OCI-LY7 (cell line): ENCODE data around the gene ABL1. TPM values are rescaled to one million over a fixed set of nuclear protein-coding genes. Genes with fewer than 3 reads are reported as not detected.

Experiments
- BruUV-seq: library from RNA; stranded (reverse); fragments of 400-500 nt; replicated peaks from 2 replicates; lab custom pipeline; 2021; lab: Mats Ljungman, UMichigan
- CTCF ChIA-PET: fragments of 300-600 bp; sonication (Branson Sonifier 250); formaldehyde crosslinking; loops from one replicate; lab custom pipeline; 2022; ENCODE audit warnings: antibody characterized with exemption; ENCODE audit not compliant: unreplicated experiment; lab: Charles Lee
- POLR2A ChIA-PET: fragments of 300-600 bp; sonication (Branson Sonifier 250); formaldehyde crosslinking; loops from one replicate; lab custom pipeline; 2022; ENCODE audit warnings: antibody characterized with exemption; lab: Charles Lee
- DNase-seq: peaks from one replicate; pipeline ENCODE4 v3.0.0-alpha.2; 2015; ENCODE audit warnings: low spot score
- H2AFZ ChIP-seq: fragments of 200-600 bp; sonication (generic), shearing (Covaris generic); 2 replicates; pipeline ENCODE4 v1.6.1; 2014; ENCODE audit warnings: mild to moderate bottlenecking, antibody characterized with exemption, low read length, moderate library complexity
- H3K27ac ChIP-seq: fragments of 200-600 bp; sonication (generic); 2 replicates; pipeline ENCODE4 v1.5.1; 2014; ENCODE audit warnings: mixed run types, low read depth, mild to moderate bottlenecking, moderate library complexity, low read length, inconsistent platforms; ENCODE audit not compliant: poor library complexity, severe bottlenecking
- H3K36me3 ChIP-seq: fragments of 200-600 bp; sonication (generic); 2 replicates; pipeline ENCODE4 v1.6.1; 2014; ENCODE audit warnings: mild to moderate bottlenecking, antibody characterized with exemption, low read length, moderate library complexity, mixed read lengths; ENCODE audit not compliant: insufficient read depth
- H3K4me1 ChIP-seq: fragments of 200-600 bp; sonication (generic); 2 replicates; pipeline ENCODE4 v1.5.1; 2014; ENCODE audit warnings: mild to moderate bottlenecking, low read length; ENCODE audit not compliant: insufficient read depth, poor library complexity, severe bottlenecking
- H3K4me2 ChIP-seq: fragments of 200-600 bp; sonication (generic); 2 replicates; pipeline ENCODE4 v1.6.1; 2014; ENCODE audit warnings: mild to moderate bottlenecking, low read length
- H3K4me3 ChIP-seq: fragments of 200-600 bp; sonication (generic); 2 replicates; pipeline ENCODE4 v1.5.1; 2014; ENCODE audit warnings: mild to moderate bottlenecking, low read depth, low read length; ENCODE audit not compliant: poor library complexity, severe bottlenecking
- H3K79me2 ChIP-seq: fragments of 200-600 bp; sonication (generic); 2 replicates; pipeline ENCODE4 v1.6.1; 2016; ENCODE audit warnings: low read depth, mild to moderate bottlenecking, low read length, moderate library complexity, mixed read lengths; ENCODE audit not compliant: insufficient read depth
- H3K9me2 ChIP-seq: fragments of 200-600 bp; sonication (generic); 2 replicates; pipeline ENCODE4 v1.6.1; 2016; ENCODE audit warnings: mild to moderate bottlenecking, low read length, mixed read lengths; ENCODE audit not compliant: insufficient read depth
- H3K9me3 ChIP-seq: fragments of 200-600 bp; sonication (generic); 2 replicates; pipeline ENCODE4 v1.6.1; 2014; ENCODE audit warnings: mild to moderate bottlenecking, mixed run types, low read length, mixed read lengths
- H4K20me1 ChIP-seq: fragments of 200-600 bp; sonication (generic); 2 replicates; pipeline ENCODE4 v1.6.1; 2014; ENCODE audit warnings: mild to moderate bottlenecking, antibody characterized with exemption, low read length, moderate library complexity, mixed read lengths; ENCODE audit not compliant: insufficient read depth
- EZH2phosphoT487 ChIP-seq: fragments of 200-600 bp; sonication (generic); IDR thresholded peaks from 2 replicates; pipeline ENCODE4 v1.6.1; 2018; ENCODE audit warnings: low read depth, borderline replicate concordance, mild to moderate bottlenecking, mixed run types, antibody characterized with exemption, low read length, moderate library complexity, mixed read lengths
- intact Hi-C: fragments of 100-400 bp; cut with micrococcal nuclease; formaldehyde crosslinking; loops from one replicate; pipeline ENCODE4 v1.10.0; 2022; ENCODE audit not compliant: unreplicated experiment
- total RNA-seq, 2 experiments: library from RNA; depleted of rRNA in 1 of 2; stranded (reverse); fragments of >200 nt in 1 of 2; shearing (Covaris generic) in 1 of 2; gene quantifications; 2 replicates each; pipeline ENCODE4 v1.2.3, GENCODE V29; 2014 to 2022
- TF ChIP-seq, protein P1 (sequence below): fragments of 200-600 bp; sonication (generic); conservative IDR thresholded peaks from 2 replicates; pipeline ENCODE4 v1.5.1; 2014; ENCODE audit warnings: mild to moderate bottlenecking, antibody characterized with exemption, low read length, moderate library complexity, mixed read lengths

Gene ABL1
- total RNA-seq, 2 experiments from 2014 or later: 8.1 to 28.3 TPM

DNA sequence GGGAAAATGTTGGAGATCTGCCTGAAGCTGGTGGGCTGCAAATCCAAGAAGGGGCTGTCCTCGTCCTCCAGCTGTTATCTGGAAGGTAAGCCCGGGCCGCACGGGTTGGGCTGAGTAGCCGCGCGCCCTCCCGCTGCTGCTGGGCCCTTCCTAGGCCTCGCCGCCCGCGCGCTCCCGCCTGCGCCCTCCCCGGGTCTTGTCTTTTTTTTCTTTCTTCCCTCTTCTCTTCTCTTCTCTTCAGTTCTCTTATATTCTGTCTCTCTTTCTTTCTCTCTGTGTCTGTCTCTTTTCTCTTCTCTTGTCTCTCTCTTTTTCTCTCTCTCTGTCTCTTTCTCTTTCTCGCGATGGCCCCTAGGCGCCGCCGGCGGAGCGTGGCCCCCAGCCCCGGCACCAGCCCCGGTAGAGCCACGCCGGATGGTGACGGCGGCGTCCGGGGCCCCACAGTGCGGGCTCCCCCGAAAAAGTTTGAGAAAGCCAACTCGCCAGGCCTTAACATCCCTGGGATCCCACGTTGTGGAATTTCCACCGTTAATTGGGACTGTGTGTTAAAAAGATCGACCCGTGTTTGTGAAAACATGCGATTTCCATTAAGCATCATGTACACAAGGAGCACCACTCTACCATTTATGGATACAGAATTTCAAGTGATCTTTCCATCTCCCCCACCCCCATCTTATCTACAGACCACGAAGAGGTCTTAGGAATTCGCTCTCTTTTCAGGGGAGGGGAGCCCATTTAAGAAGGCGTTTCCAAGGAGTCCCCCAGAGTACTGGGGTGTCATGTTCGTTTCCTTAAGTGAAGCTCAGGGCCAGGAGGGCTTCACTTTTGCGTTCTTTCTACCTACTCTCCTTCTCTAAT lies 616 bp downstream of the ABL1 start:
- Histone ChIP-seq H4K20me1 (peaks cover 20% of the 10 kb centered on the region), H3K9me3 (no peaks in the 10 kb centered on the region), H3K79me2 (no peaks in the 10 kb centered on the region), H3K4me3 (no peak overlapping the region), H3K4me1 (no peaks in the 10 kb centered on the region), H3K9me2 (no peaks in the 10 kb centered on the region), H3K27ac (no peak overlapping the region), H3K36me3 (no peaks in the 10 kb centered on the region), H2AFZ (no peak overlapping the region), H3K4me2 (no peak overlapping the region)
- TF ChIP-seq, protein P1, sequence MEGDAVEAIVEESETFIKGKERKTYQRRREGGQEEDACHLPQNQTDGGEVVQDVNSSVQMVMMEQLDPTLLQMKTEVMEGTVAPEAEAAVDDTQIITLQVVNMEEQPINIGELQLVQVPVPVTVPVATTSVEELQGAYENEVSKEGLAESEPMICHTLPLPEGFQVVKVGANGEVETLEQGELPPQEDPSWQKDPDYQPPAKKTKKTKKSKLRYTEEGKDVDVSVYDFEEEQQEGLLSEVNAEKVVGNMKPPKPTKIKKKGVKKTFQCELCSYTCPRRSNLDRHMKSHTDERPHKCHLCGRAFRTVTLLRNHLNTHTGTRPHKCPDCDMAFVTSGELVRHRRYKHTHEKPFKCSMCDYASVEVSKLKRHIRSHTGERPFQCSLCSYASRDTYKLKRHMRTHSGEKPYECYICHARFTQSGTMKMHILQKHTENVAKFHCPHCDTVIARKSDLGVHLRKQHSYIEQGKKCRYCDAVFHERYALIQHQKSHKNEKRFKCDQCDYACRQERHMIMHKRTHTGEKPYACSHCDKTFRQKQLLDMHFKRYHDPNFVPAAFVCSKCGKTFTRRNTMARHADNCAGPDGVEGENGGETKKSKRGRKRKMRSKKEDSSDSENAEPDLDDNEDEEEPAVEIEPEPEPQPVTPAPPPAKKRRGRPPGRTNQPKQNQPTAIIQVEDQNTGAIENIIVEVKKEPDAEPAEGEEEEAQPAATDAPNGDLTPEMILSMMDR: no peak
- no peak for TF ChIP-seq EZH2phosphoT487
- CTCF ChIA-PET: no interaction called here
- DNase-seq: no peak
- intact Hi-C loops: no loop called here
- POLR2A ChIA-PET: interaction anchor here (0.6 kb wide), 1 partner anchor 9 kb away, joined by 3 read pairs; no protein-coding TSS in a partner anchor
- no TSS peak for BruUV-seq

DNA sequence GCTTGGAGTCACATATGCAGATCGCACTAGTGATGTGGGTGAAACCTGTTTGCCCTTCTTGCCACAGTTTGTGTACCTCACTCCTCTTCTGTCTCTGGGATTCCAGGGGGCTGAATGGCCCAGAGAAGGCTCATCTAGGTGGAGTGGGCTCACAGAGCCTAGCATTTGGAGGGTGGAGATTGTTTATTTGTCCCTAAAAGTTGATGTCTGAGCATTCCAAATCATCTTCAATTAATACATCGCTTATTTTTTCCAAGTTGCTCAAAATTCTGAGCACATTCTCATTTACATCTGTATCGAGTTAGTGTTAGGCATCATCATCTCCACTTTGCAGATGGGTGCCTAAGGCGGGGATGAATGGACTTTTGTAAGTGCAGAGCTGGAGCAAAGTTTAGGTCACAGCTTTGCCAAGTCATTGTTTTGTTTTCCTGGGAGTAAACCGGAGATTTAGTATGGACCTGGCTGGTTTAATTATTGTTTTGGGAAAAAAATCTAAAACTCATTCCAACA lies 2.0 kb downstream of the ABL1 start:
- Histone ChIP-seq H3K9me3 (no peaks in the 10 kb centered on the region), H3K9me2 (no peaks in the 10 kb centered on the region), H3K4me1 (no peaks in the 10 kb centered on the region), H3K36me3 (no peaks in the 10 kb centered on the region), H3K27ac (no peak overlapping the region), H3K4me3 (no peak overlapping the region), H2AFZ (no peak overlapping the region), H3K79me2 (no peaks in the 10 kb centered on the region), H4K20me1 (peaks cover 20% of the 10 kb centered on the region), H3K4me2 (no peak overlapping the region)
- ChIA-PET POLR2A (no interaction called here), CTCF (no interaction called here)
- intact Hi-C loops: no loop called here
- TF ChIP-seq EZH2phosphoT487: no peak
- TF ChIP-seq, protein P1: no peak
- BruUV-seq: no TSS peak
- no peak for DNase-seq

GRCh38 chr9:130837643-130838042 lies 2.6 kb downstream of the ABL1 start:
- no peaks in the 10 kb centered on the region for H3K4me1 ChIP-seq
- no peak for DNase-seq
- H3K79me2 ChIP-seq: no peaks in the 10 kb centered on the region
- intact Hi-C loops: no loop called here
- no peaks in the 10 kb centered on the region for H3K36me3 ChIP-seq
- no peak overlapping the region for H3K4me3 ChIP-seq
- POLR2A ChIA-PET: no interaction called here
- TF ChIP-seq EZH2phosphoT487: no peak
- TF ChIP-seq, protein P1: no peak
- H3K9me3 ChIP-seq: no peaks in the 10 kb centered on the region
- H2AFZ ChIP-seq: no peak overlapping the region
- H3K9me2 ChIP-seq: no peaks in the 10 kb centered on the region
- no peak overlapping the region for H3K4me2 ChIP-seq
- H4K20me1 ChIP-seq: peaks cover 20% of the 10 kb centered on the region
- CTCF ChIA-PET: no interaction called here
- no peak overlapping the region for H3K27ac ChIP-seq
- BruUV-seq: no TSS peak
